HL-60 (cell line): Measurements from ENCODE around the gene AAK1.

ENCODE experiments used
- DNase-seq, 2 experiments: peaks; one replicate each; pipeline ENCODE4 v3.0.0-alpha.2; 2010 to 2020; ENCODE audit warnings: low read depth in 1 of 2, low spot score in 1 of 2
- H3K27ac ChIP-seq: fragments of 250-450 bp; sonication (Bioruptor Pico); replicated peaks from 2 replicates; pipeline ENCODE4 v1.5.1; 2020; ENCODE audit warnings: mild to moderate bottlenecking, moderate library complexity
- H3K27me3 ChIP-seq: fragments of 250-450 bp; sonication (Bioruptor Pico); 2 replicates; pipeline ENCODE4 v1.5.1; 2021; ENCODE audit warnings: mild to moderate bottlenecking, moderate library complexity; ENCODE audit not compliant: insufficient read depth, poor library complexity, severe bottlenecking
- H3K4me3 ChIP-seq: replicated peaks from 2 replicates; pipeline ENCODE4 v1.5.1; 2011; ENCODE audit warnings: mild to moderate bottlenecking, control low read depth, low read length; ENCODE audit not compliant: insufficient read depth
- CTCF ChIP-seq: IDR thresholded peaks from one replicate; pipeline ENCODE4 v1.5.1; 2011; ENCODE audit warnings: low read length, control low read depth, inconsistent platforms; ENCODE audit not compliant: insufficient read depth
- GABPA ChIP-seq: IDR thresholded peaks from 2 replicates; pipeline ENCODE4 v1.6.1; 2012; ENCODE audit warnings: low read depth
- POLR2AphosphoS5 ChIP-seq: IDR thresholded peaks from 2 replicates; pipeline ENCODE4 v1.6.1; 2012; ENCODE audit warnings: low read depth
- SPI1 ChIP-seq: IDR thresholded peaks from 2 replicates; pipeline ENCODE4 v1.6.1; 2012; ENCODE audit warnings: low read depth, mild to moderate bottlenecking, borderline replicate concordance
- TF ChIP-seq, protein P1 (sequence below): IDR thresholded peaks from 2 replicates; pipeline ENCODE4 v1.6.1; 2012; ENCODE audit warnings: low read depth; ENCODE audit not compliant: insufficient replicate concordance

Gene AAK1

GRCh38 chr2:69601179-69601612 is 42.3 kb downstream of the AAK1 start:
- DNase-seq = no peak
- H3K4me3 ChIP-seq = no peak overlapping the region
- TF ChIP-seq GABPA = no peak
- TF ChIP-seq POLR2AphosphoS5 = no peak
- TF ChIP-seq SPI1 = no peak
- TF ChIP-seq CTCF = no peak
- TF ChIP-seq, protein P1, sequence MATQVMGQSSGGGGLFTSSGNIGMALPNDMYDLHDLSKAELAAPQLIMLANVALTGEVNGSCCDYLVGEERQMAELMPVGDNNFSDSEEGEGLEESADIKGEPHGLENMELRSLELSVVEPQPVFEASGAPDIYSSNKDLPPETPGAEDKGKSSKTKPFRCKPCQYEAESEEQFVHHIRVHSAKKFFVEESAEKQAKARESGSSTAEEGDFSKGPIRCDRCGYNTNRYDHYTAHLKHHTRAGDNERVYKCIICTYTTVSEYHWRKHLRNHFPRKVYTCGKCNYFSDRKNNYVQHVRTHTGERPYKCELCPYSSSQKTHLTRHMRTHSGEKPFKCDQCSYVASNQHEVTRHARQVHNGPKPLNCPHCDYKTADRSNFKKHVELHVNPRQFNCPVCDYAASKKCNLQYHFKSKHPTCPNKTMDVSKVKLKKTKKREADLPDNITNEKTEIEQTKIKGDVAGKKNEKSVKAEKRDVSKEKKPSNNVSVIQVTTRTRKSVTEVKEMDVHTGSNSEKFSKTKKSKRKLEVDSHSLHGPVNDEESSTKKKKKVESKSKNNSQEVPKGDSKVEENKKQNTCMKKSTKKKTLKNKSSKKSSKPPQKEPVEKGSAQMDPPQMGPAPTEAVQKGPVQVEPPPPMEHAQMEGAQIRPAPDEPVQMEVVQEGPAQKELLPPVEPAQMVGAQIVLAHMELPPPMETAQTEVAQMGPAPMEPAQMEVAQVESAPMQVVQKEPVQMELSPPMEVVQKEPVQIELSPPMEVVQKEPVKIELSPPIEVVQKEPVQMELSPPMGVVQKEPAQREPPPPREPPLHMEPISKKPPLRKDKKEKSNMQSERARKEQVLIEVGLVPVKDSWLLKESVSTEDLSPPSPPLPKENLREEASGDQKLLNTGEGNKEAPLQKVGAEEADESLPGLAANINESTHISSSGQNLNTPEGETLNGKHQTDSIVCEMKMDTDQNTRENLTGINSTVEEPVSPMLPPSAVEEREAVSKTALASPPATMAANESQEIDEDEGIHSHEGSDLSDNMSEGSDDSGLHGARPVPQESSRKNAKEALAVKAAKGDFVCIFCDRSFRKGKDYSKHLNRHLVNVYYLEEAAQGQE = no peak
- H3K27me3 ChIP-seq = no peaks in the 10 kb centered on the region
- no peak overlapping the region for H3K27ac ChIP-seq

GRCh38 chr2:69600425-69600824 is 43.1 kb downstream of the AAK1 start:
- no peak overlapping the region for H3K27ac ChIP-seq
- no peak overlapping the region for H3K4me3 ChIP-seq
- no peak for DNase-seq
- no peak for TF ChIP-seq GABPA
- TF ChIP-seq SPI1 = no peak
- TF ChIP-seq, protein P1 = no peak
- TF ChIP-seq CTCF = no peak
- TF ChIP-seq POLR2AphosphoS5 = no peak
- no peaks in the 10 kb centered on the region for H3K27me3 ChIP-seq

DNA sequence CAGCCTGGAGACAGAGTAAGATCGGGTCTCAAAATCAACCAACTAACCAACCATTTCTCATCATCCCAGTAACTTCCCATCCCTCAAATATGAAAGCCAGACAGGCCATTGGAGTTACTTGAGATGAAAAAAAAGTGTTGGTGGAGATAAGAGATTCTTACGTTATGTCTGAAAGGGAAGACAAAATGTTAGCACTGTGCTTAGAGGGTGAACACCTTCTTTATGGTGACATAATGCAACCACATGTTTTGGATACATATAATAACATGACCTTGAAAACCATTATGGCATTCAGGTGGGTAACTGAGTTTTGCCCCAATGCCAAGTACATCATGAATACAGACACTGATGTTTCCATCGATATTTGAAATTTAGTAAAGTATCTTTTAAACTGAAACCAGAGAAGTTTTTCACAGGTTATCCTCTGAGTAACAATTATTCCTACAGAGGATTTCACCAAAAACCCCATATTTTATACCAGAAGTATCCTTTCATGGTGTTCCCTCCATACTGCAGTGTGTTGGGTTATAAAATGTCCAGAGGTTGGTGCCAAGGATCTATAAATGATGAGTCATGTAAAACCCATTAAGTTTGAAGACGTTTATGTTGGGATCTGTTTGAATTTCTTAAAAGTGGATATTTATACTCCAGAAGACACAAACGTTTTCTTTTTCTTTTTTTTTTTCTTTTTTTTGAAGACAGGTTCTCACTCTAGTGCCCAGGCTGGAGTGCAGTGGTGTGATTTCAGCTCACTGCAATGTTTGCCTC is 45.5 kb downstream of the AAK1 start:
- no peak for TF ChIP-seq POLR2AphosphoS5
- TF ChIP-seq, protein P1 = no peak
- TF ChIP-seq GABPA = no peak
- TF ChIP-seq CTCF = no peak
- TF ChIP-seq SPI1 = no peak
- no peak overlapping the region for H3K4me3 ChIP-seq
- no peaks in the 10 kb centered on the region for H3K27me3 ChIP-seq

More for the DNA sequence above, 45.5 kb downstream of the AAK1 start:
- H3K27ac ChIP-seq = no peak overlapping the region
- DNase-seq = no peak
